ENCODE data around the gene RPN1.
"Not testable (repeated sequence)": the region's sequence is repeated elsewhere in the genome, so short reads cannot be mapped to it uniquely, and the experiment has no call there.

RPN1 gene

DNA sequence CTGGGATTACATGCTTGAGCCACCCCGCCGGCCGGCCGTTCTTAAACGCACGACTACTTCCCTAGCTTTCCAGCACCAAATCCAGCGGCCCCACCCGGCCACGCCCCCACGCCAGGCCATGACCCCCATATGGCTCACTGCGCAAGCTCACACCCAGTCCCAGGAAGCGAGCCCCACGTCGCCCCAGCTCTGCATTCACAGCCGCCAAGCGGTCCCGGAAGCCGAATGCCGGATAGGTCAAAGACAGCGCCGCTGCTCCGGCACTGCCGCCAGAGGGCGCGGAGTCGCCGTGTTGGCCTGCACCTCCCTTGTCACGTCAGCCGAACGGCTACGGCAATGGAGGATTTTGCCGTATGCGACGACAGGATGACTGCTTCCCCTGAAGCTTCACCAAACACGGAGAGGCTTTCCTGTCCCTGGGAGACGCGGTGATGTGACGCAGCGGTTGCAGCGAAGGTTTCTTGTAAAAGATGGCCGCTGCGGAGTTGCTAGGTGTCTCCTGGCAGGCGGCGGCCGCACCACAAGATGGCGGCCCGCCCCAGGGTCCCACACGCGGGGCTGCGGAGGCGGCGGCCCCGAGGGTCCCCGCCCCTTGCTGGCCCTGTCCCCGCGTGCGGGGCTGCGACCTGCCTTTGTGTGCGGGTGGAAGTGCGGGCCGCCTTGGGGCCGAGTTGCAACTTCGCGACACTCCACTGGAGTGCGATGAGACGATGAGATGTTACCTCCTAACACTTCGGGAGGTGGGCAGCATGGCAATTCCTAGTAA lies 30.2 kb upstream of the RPN1 start:
- Histone ChIP-seq H3K4me1 (ENCODE audit: control insufficient read depth, insufficient read depth, low read length) (no peaks in the 10 kb centered on the region; the same call in none of the 2 replicates), H3K4me3 (ENCODE audit: low read length) (peak overlapping the region; percentile 52; the same call in 1 of the 2 replicates), H3K36me3 (ENCODE audit: control insufficient read depth, insufficient read depth, low read length) (no peaks in the 10 kb centered on the region), H3K27me3 (ENCODE audit: control insufficient read depth, insufficient read depth, low read length) (peaks cover 11% of the 10 kb centered on the region; the same call in 1 of the 2 replicates), H3K9me3 (ENCODE audit: control insufficient read depth, insufficient read depth, low read length) (no peaks in the 10 kb centered on the region), H3K27ac (ENCODE audit: low read length) (no peak overlapping the region)
- no CpG with 5 or more reads among the region's 67 CpGs for WGBS (ENCODE audit: insufficient coverage, insufficient read length)
- DNase-seq (ENCODE audit: low read depth, low spot score) = peak; percentile 98

DNA sequence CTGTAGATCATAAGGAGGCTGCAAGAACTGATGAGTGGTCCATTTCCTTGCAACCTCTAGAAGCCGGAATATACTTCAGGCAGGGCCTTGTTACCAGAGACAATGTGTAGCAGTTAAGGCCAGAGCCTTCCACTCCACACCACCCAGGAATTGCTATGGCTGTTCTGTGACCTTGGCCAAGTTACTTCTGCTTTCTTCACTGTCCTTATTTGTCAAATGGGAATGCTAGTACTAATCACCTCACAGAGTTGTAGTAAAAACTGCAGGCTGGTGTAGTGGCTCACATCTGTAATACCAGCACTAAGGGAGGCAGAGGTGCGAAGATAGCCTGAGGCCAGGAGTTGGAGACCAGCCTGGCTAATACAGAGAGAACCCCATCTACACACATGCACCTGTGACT lies 28.7 kb upstream of the RPN1 start:
- Histone ChIP-seq H3K36me3 (ENCODE audit: control insufficient read depth, insufficient read depth, low read length) (no peaks in the 10 kb centered on the region), H3K4me1 (ENCODE audit: control insufficient read depth, insufficient read depth, low read length) (peaks cover 3% of the 10 kb centered on the region), H3K27ac (ENCODE audit: low read length) (no peak overlapping the region), H3K4me3 (ENCODE audit: low read length) (no peak overlapping the region), H3K27me3 (ENCODE audit: control insufficient read depth, insufficient read depth, low read length) (peaks cover 16% of the 10 kb centered on the region; the same call in 1 of the 2 replicates), H3K9me3 (ENCODE audit: control insufficient read depth, insufficient read depth, low read length) (no peaks in the 10 kb centered on the region)
- no CpG with 5 or more reads among the region's 2 CpGs for WGBS (ENCODE audit: insufficient coverage, insufficient read length)
- no peak for DNase-seq (ENCODE audit: low read depth, low spot score)

DNA sequence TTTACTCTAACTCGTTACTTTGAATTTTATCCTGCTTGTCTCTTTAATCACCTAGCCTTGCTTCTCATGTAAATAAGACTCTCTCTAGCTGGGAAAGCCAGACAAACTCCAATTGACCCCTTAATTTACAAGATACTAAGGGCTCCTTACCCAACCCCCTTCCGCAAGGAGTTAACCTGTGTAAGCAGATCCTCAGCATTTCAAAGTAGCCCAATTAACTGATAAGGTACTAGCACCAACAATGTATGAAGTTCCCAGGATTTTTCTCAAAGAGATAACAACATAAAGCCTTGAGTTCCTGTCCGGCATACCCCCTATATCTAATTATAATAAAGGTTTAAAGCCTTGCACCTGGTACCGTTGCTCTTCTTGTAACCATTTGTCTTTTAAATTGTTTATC lies 25.2 kb upstream of the RPN1 start:
- H3K36me3 ChIP-seq (ENCODE audit: control insufficient read depth, insufficient read depth, low read length); H3K4me1 ChIP-seq (ENCODE audit: control insufficient read depth, insufficient read depth, low read length); DNase-seq (ENCODE audit: low read depth, low spot score): not testable (repeated sequence)

DNA sequence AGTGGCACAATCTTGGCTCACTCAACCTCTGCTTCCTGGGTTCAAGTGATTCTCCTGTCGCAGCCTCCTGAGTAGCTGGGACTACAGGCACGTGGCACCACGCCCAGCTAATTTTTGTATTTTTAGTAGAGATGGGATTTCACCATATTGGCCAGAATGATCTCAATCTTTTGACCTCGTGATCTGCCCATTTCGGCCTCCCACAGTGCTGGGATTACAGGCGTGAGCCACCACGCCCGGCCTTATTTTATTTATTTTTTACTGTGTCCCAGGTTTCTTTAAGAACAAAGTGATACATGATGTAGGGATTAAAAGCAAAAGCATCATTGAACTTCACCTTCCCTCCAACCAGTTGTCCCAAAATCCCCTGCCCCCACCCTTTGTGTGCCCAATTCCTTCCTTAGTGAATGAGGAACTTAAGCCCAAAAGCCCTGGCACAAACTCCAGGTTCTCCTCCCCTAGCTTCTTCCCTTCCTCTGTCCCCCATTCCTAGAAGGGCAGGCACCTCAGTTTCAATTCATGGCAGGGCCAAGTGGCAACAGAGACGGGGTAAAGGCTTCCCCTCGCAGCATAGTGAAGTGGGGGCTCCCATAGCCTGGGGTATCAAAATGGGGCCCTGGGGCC lies 23.7 kb upstream of the RPN1 start:
- no CpG with 5 or more reads among the region's 10 CpGs for WGBS (ENCODE audit: insufficient coverage, insufficient read length)
- H3K4me3 ChIP-seq (ENCODE audit: low read length) = no peak overlapping the region

More for the DNA sequence above, 25.2 kb upstream of the RPN1 start:
- H3K27me3 ChIP-seq (ENCODE audit: control insufficient read depth, insufficient read depth, low read length) = peaks cover 17% of the 10 kb centered on the region; the same call in 1 of the 2 replicates
- H3K4me3 ChIP-seq (ENCODE audit: low read length); H3K27ac ChIP-seq (ENCODE audit: low read length); H3K9me3 ChIP-seq (ENCODE audit: control insufficient read depth, insufficient read depth, low read length): not testable (repeated sequence)
- no CpG with 5 or more reads among the region's 4 CpGs for WGBS (ENCODE audit: insufficient coverage, insufficient read length)

DNA sequence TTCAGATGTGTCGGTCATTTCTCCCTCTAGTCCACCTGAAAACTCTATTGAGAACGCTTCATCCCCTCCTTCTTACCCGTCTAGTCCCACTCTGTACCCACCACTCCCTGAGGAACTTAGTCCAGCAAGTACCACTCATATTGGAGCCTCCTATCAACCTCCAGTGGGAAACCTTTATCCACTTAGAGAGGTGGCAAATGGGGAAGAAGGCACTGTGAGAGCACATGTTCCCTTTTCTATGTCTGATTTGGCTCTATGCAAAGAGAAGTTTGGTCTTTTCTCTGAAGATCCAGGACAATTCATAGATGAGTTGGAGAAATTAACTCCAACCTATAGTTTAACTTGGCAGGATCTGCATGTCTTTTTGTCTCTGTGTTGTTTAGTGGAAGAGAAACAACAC lies 17.0 kb upstream of the RPN1 start:
- no peaks in the 10 kb centered on the region for H3K9me3 ChIP-seq (ENCODE audit: control insufficient read depth, insufficient read depth, low read length)
- H3K4me1 ChIP-seq (ENCODE audit: control insufficient read depth, insufficient read depth, low read length) = no peaks in the 10 kb centered on the region
- DNase-seq (ENCODE audit: low read depth, low spot score) = no peak
- H3K36me3 ChIP-seq (ENCODE audit: control insufficient read depth, insufficient read depth, low read length) = no peaks in the 10 kb centered on the region
- WGBS (ENCODE audit: insufficient coverage, insufficient read length) = no CpG with 5 or more reads among the region's 3 CpGs
- no peaks in the 10 kb centered on the region for H3K27me3 ChIP-seq (ENCODE audit: control insufficient read depth, insufficient read depth, low read length)
- no peak overlapping the region for H3K4me3 ChIP-seq (ENCODE audit: low read length)
- H3K27ac ChIP-seq (ENCODE audit: low read length) = no peak overlapping the region

More for the DNA sequence above, 23.7 kb upstream of the RPN1 start:
- Histone ChIP-seq H3K27me3 (ENCODE audit: control insufficient read depth, insufficient read depth, low read length) (peaks cover 17% of the 10 kb centered on the region; the same call in 1 of the 2 replicates), H3K36me3 (ENCODE audit: control insufficient read depth, insufficient read depth, low read length) (no peaks in the 10 kb centered on the region), H3K27ac (ENCODE audit: low read length) (no peak overlapping the region), H3K9me3 (ENCODE audit: control insufficient read depth, insufficient read depth, low read length) (no peaks in the 10 kb centered on the region), H3K4me1 (ENCODE audit: control insufficient read depth, insufficient read depth, low read length) (peaks cover 3% of the 10 kb centered on the region; the same call in 1 of the 2 replicates)
- DNase-seq (ENCODE audit: low read depth, low spot score) = no peak

DNA sequence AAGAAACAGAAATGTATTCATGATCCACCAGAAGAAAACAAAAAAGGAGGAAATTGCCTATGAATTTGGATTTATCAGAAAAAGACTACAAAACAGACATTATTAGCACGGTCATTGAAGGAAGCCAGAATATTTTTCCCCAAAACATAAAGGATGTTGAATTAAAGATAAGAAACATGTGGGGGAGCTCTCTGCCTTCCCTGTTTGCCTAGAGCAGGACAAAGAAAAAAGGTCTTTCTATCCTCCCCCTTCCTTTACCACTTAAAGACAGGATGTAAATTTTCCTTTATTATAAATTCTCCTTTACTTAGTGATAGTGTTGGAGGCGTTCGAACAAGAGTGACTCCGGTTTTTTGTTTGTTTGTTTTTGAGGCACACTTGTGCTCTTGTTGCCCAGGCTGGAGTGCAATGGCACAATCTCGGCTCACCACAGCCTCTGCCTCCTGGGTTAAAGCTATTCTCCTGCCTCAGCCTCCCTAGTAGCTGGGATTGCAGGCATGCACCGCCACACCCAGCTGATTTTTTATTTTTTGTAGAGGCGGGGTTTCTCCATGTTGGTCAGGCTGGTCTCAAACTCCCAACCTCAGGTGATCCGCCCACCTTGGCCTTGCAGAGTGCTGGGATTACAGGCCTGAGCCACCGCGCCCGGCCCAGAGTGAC lies 14.9 kb upstream of the RPN1 start:
- no peaks in the 10 kb centered on the region for H3K36me3 ChIP-seq (ENCODE audit: control insufficient read depth, insufficient read depth, low read length)
- H3K27me3 ChIP-seq (ENCODE audit: control insufficient read depth, insufficient read depth, low read length) = no peaks in the 10 kb centered on the region
- no CpG with 5 or more reads among the region's 11 CpGs for WGBS (ENCODE audit: insufficient coverage, insufficient read length)
- no peaks in the 10 kb centered on the region for H3K9me3 ChIP-seq (ENCODE audit: control insufficient read depth, insufficient read depth, low read length)
- H3K4me3 ChIP-seq (ENCODE audit: low read length) = no peak overlapping the region
- DNase-seq (ENCODE audit: low read depth, low spot score) = no peak
- no peak overlapping the region for H3K27ac ChIP-seq (ENCODE audit: low read length)
- no peaks in the 10 kb centered on the region for H3K4me1 ChIP-seq (ENCODE audit: control insufficient read depth, insufficient read depth, low read length)

DNA sequence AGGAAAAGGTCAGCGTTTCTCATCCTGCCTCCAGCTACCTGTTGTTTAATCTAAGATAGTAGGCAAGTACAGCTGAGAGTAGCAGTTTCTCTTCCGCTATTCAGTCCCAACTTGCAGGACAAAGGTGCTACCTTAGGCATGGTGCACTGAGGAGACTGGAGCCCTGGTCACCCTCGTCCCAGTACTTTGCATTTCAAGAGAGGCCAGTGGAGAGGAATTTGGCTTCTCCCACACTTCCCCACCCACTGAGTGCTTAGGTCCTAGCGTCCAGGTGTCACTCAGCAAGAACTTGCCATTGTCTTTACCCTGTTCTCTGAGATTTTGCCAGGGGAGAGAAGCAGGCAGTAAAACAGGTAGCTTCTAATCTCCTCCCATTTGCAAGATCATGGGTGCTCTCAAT lies 12.5 kb upstream of the RPN1 start:
- no peak for DNase-seq (ENCODE audit: low read depth, low spot score)
- no peak overlapping the region for H3K27ac ChIP-seq (ENCODE audit: low read length)
- no peaks in the 10 kb centered on the region for H3K9me3 ChIP-seq (ENCODE audit: control insufficient read depth, insufficient read depth, low read length)
- no peaks in the 10 kb centered on the region for H3K36me3 ChIP-seq (ENCODE audit: control insufficient read depth, insufficient read depth, low read length)
- H3K27me3 ChIP-seq (ENCODE audit: control insufficient read depth, insufficient read depth, low read length) = no peaks in the 10 kb centered on the region
- no CpG with 5 or more reads among the region's 4 CpGs for WGBS (ENCODE audit: insufficient coverage, insufficient read length)
- no peak overlapping the region for H3K4me3 ChIP-seq (ENCODE audit: low read length)
- no peaks in the 10 kb centered on the region for H3K4me1 ChIP-seq (ENCODE audit: control insufficient read depth, insufficient read depth, low read length)

DNA sequence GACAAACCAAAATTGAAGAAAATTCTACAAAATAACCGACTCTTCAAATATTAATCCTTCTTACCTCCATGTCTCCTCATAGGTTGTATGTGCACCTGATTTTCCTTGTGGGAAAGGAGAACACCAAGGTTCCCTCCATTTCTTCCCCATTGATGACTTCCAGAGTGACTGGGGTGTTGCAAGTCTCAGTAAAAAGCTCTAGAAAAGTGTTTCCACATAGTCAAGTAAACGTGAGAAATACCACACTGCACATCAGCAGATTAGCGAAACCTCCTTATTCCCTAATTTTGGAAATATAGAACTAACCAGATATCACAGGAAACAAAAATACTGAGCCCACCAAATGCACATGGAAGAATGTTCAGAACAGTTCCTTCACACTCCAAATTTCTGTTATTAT lies 4.9 kb upstream of the RPN1 start:
- no peak overlapping the region for H3K4me3 ChIP-seq (ENCODE audit: low read length)
- no peaks in the 10 kb centered on the region for H3K9me3 ChIP-seq (ENCODE audit: control insufficient read depth, insufficient read depth, low read length)
- H3K4me1 ChIP-seq (ENCODE audit: control insufficient read depth, insufficient read depth, low read length) = no peaks in the 10 kb centered on the region
- H3K27ac ChIP-seq (ENCODE audit: low read length) = no peak overlapping the region
- H3K36me3 ChIP-seq (ENCODE audit: control insufficient read depth, insufficient read depth, low read length) = no peaks in the 10 kb centered on the region
- WGBS (ENCODE audit: insufficient coverage, insufficient read length) = 100% methylated on average over 1 of the region's 3 CpGs
- H3K27me3 ChIP-seq (ENCODE audit: control insufficient read depth, insufficient read depth, low read length) = no peaks in the 10 kb centered on the region
- DNase-seq (ENCODE audit: low read depth, low spot score) = no peak

DNA sequence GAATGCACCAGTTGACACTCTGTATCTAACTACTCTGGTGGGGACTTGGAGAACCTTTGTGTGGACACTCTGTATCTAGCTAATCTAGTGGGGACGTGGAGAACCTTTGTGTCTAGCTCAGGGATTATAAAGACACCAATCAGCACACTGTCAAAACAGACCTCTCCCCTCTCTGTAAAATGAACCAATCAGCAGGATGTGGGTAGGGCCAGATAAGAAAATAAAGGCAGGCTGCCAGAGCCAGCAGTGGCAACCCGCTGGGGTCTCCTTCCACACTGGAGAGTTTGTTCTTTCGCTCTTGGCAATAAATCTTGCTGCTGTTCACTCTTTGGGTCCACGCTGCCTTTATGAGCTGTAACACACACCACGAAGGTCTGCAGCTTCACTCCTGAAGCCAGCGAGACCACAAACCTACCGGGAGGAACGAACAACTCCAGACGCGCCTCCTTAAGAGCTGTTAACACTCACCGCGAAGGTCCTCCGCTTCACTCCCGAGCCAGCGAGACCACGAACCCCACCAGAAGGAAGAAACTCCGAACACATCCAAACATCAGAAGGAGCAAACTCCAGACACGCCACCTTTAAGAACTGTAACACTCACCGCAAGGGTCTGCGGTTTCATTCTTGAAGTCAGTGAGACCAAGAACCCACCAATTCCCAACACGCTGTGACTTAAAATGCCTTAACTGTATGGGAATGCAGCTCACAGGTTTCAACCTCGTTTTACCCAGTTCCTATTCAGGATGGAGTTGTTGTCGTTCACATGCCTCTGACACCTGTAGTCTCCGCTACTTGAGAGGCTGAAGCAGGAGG lies 3.6 kb upstream of the RPN1 start:
- H3K9me3 ChIP-seq (ENCODE audit: control insufficient read depth, insufficient read depth, low read length); DNase-seq (ENCODE audit: low read depth, low spot score); H3K4me1 ChIP-seq (ENCODE audit: control insufficient read depth, insufficient read depth, low read length); H3K36me3 ChIP-seq (ENCODE audit: control insufficient read depth, insufficient read depth, low read length); H3K27ac ChIP-seq (ENCODE audit: low read length); H3K27me3 ChIP-seq (ENCODE audit: control insufficient read depth, insufficient read depth, low read length); H3K4me3 ChIP-seq (ENCODE audit: low read length): not testable (repeated sequence)
- no CpG with 5 or more reads among the region's 24 CpGs for WGBS (ENCODE audit: insufficient coverage, insufficient read length)

DNA sequence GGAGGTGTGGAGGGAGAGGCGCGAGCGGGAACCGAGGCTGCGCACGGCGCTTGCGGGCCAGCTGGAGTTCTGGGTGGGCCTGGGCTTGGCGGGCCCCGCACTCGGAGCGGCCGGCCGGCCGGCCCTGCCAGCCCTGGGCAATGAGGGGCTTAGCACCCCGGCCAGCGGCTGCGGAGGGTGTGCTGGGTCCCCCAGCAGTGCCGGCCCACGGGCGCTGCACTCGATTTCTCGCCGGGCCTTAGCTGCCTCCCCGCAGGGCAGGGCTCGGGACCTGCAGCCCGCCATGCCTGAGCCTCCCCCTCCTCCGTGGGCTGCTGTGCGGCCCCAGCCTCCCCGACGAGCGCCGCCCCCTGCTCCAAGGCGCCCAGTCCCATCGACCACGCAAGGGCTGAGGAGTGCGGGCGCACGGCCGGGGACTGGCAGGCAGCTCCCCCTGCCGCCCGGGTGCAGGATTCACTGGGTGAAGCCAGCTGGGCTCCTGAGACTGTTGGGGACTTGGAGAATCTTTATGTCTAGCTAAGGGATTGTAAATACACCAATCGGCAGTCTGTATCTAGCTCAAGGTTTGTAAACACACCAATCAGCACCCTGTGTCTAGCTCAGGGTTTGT lies 2.9 kb upstream of the RPN1 start:
- not testable (repeated sequence) for DNase-seq (ENCODE audit: low read depth, low spot score); H3K9me3 ChIP-seq (ENCODE audit: control insufficient read depth, insufficient read depth, low read length); H3K4me3 ChIP-seq (ENCODE audit: low read length); H3K27ac ChIP-seq (ENCODE audit: low read length); H3K36me3 ChIP-seq (ENCODE audit: control insufficient read depth, insufficient read depth, low read length); H3K27me3 ChIP-seq (ENCODE audit: control insufficient read depth, insufficient read depth, low read length); H3K4me1 ChIP-seq (ENCODE audit: control insufficient read depth, insufficient read depth, low read length)
- no CpG with 5 or more reads among the region's 43 CpGs for WGBS (ENCODE audit: insufficient coverage, insufficient read length)

Data from iPS DF 6.9 (cell line).